GM21576 (cell line): ENCODE data around the gene ALPG.

ENCODE experiments used
- ATAC-seq: cut with Tn5 transposase; IDR thresholded peaks from one replicate; pipeline ENCODE4 v1.9.1; 2021; ENCODE audit warnings: mild to moderate bottlenecking, moderate library complexity; ENCODE audit not compliant: unreplicated experiment

ALPG gene

GRCh38 chr2:232456296-232457120 lies 49.9 kb downstream of the ALPG start:
- no peak for ATAC-seq

- ATAC-seq = no peak
These were observed 50.7 kb downstream of the ALPG start for GRCh38 chr2:232457121-232458011.

- no peak for ATAC-seq
These were observed 51.5 kb downstream of the ALPG start for GRCh38 chr2:232458051-232458660.

GRCh38 chr2:232458661-232459418 lies 52.2 kb downstream of the ALPG start:
- no peak for ATAC-seq

GRCh38 chr2:232459419-232460035 lies 52.9 kb downstream of the ALPG start:
- ATAC-seq = no peak

- no peak for ATAC-seq
These were observed 53.5 kb downstream of the ALPG start for GRCh38 chr2:232460171-232460570.
